HL-60/S4 (cell line): ENCODE results near the gene LBH.

ENCODE experiments used
- in situ Hi-C: fragments of 300-500 bp; cut with MboI; formaldehyde crosslinking; loops from 2 replicates; pipeline ENCODE4 v1.14.3; 2022; ENCODE audit warnings: low sequenced_read_pairs

LBH gene

DNA sequence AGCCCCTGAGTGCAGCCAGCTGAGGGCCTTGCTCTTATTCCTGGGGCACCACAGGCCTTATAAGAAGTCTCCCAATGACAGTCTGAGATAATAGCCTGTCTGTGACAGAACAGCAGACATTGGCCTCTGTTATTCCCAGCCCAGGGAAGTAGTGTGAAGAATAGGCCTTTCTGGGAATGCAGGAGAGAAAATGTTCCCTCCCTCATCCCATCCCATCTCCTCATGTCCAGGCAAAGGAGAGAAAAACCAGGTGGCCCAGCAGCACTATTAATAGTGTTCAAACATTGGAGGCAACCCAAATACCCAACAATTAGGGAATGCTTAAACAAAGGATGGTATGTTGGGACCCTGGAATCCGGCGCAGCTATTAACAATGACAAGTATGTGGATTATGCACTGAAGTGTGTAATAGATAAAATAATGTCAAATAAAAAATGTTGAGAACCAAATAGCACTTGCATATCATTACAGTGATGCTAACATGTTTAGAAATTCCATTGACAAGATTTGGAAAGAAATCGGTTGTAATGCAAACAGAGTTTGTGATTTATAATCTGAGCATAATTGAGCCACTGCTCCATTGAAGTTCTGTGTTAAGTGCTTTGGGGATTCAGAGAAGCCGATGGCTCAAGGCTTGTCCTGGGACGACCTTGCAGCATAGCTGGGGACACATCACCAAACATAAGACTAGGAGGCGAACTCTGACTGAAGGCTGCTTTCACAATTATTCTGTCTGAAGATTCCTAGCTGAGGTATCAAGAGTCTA is 69.3 kb downstream of the LBH start:
- in situ Hi-C loops, result no loop called here

DNA sequence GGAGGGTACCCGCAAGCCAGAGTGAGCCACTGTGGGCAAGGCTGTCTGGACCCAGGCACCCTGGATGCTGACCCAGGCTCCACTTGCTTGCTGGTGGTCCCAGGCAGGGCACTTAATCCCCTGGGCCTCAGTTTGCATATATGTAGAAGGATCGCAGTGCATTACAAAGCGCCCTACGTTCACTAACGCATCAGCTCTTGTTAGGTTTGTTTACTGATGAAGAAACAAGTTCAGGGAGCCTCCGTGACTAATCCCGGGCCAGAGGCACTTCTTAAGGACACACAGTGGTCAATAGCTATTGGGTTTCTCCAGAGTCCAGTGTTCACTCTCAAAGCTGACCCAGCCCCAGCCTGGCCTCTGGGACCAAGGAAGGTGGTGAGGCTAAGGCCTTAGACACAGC is 70.2 kb downstream of the LBH start:
- in situ Hi-C loops, result no loop called here

DNA sequence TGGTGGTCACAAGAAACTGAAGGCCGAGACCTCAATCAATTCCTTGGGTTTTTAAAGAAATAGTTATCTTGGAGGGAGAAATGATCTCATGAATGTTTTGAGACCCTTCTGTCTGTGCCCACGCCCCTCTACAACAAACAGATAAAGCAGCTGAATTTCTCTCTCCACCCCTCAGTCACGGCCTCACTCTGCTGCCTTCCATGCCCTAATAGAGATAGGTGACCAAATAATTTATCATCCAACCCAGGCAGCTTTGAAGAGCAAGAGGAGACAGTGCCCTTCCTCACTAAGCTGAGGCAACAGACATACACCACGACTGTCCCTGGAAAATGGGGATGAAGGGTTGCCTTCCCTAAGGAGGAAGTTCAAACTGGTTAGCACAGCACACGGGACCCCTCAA is 71.2 kb downstream of the LBH start:
- in situ Hi-C loops, result no loop called here

DNA sequence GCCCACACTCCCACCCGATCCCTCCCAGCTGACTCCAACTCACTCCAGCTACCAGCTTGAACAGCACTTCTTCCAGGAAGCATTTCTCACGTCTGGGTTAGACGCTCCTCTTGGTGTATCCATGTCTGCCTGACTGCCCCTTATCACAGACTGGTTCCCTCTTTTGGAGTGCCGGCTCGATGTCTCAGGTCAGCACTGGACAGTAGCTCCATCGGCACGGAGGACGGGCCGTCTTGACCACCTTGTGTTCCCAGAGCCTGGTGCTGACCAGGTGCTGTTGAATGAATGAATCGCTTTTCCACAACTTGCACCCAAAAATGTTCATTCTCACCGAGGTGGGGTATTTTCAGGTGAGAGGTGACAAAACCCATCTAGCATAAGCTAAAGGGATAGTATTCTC is 71.8 kb downstream of the LBH start:
- in situ Hi-C loops, result no loop called here

DNA sequence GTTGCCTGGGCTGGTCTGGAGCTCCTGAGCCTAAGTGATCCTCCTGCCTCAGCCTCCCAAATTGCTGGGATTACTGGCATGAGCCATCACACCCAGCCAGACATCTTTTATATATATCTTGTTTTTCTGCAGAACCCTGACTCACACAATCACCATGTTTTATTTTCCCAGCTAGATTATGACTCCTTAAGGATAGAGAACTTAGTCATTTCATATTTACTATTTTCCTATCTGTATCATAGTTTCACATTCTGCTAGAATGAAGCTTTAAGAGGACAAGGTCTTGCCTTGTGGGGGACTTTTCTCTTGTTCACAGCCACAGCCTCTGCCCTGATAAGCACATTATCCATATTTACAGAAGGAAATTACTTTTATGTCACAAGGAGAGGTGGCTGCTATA is 73.9 kb downstream of the LBH start:
- in situ Hi-C loops, result no loop called here

DNA sequence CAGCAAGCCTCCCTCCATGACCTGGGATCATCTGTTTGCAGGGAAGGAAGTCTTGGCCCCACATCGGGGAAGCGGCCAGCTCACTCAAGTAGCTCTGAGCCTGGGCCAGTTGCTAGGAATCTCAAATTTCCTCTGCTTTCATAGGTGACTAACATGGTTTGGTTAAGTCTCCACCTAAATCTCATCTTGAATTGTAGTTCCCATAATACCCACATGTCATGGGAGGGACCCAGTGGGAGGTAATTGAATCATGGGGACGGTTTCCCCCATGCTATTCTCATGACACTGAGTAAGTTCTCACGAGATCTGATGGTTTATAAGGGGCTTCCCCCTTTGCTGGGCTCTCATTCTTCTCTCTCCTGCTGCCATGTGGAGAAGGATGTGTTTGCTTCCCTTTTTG is 75.2 kb downstream of the LBH start:
- in situ Hi-C loops, result no loop called here

DNA sequence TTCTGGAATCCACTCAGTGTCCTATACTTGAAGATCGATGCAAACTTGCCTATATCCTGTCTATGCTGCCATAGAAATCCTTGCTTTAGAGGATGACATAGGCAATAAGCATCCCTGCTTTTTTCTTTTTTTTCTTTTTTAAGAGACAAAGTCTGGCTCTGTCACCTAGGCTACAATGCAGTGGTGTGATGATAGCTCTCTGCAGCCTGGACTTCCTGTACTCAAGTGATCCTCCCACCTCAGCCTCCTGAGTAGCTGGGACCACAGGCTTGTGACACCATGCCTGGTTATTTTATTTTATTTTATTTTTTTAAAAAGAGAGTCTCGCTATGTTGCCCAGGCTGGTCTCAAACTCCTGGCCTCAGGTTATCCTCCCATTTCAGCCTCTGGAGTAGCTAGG is 76.9 kb downstream of the LBH start:
- in situ Hi-C loops, result no loop called here
